PC-9 (cell line): ENCODE measurements around the gene PGM2.

ENCODE experiments used
- CTCF ChIP-seq: fragments of 200-600 bp; sonication (generic); conservative IDR thresholded peaks from 2 replicates; pipeline ENCODE4 v1.6.1; 2017; ENCODE audit warnings: mixed run types, antibody characterized with exemption, mild to moderate bottlenecking, moderate library complexity
- EZH2 ChIP-seq: fragments of 200-600 bp; sonication (generic); IDR thresholded peaks from 2 replicates; pipeline ENCODE4 v1.8.0; 2017; ENCODE audit warnings: antibody characterized with exemption, low read depth

DNA sequence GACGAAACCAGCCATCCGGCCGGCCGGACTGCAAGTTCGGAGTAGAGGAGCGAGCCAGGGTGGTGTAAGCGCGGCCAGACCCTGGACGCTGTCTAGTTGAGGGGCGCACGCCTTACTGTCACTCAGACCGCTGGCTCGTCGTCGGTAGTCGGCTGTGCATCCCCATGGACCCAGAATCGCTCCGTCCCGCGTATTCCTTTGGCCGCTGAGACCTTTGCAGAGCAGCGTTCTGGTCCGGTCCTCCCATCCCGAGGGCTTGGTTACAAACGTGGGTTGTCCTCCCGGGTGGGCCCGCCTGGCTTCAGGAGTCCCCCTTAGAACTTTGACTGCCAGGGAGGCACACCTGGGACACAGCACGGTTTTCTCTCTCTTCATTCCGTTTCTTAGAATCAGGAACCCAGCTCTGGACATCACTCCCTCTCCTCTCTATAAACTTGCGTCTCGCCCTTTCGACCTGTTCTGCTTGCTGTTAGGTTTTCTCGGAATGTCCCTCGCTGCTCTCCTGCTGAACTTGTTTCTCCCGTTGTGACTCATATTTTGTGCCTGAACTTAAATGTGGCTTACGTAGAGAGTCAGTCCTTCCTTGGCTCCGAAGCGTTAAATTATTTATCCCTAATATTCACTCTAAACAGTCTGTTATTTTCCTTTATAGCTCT, 672 bp downstream of the PGM2 start:
- TF ChIP-seq CTCF, result no peak
- no peak for TF ChIP-seq EZH2
